ENCODE data around the gene POLDIP3.
"Not testable (repeated sequence)": the region's sequence is repeated elsewhere in the genome, so short reads cannot be mapped to it uniquely, and the experiment has no call there.

POLDIP3 gene

DNA sequence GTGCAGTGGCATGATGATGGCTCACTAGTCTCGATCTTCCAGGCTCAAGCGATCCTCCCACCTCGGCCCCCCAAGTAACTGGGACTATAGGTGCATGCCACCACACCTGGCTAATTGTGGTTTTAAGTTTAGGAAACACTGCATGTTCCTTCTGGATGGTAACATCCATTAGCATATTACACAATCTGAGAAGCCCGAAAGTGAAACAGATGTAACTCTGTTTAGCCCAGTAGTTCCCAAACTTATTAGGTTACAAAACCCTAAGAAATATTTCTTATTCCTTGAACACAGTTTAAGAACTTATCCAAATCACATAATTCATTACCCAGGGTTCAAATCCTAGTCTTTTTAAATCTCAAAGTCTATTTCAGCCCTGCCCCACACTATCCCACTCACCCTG, 28.3 kb downstream of the POLDIP3 start:
- no peak for DNase-seq (ENCODE audit: low read depth)

DNA sequence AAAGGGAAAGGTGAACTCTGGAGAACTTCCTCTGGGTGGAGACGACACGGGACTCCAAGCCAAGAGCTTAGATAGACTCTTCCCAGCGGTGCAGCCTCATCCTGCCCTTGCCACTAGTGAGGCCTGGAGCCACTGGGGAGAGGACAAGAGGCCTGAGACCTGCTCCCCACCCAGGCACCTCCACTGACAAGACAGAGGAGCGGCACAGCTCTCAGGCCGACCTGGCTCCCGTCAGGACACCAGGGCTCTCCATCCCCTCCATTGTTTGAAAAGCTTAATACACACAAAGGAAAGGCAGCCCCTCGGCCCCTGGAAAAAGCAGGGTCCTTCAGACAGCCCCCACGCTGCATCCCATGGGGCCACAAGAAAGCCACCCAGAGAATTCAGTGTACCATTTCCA, 29.6 kb downstream of the POLDIP3 start:
- no peak for DNase-seq (ENCODE audit: low read depth)

DNA sequence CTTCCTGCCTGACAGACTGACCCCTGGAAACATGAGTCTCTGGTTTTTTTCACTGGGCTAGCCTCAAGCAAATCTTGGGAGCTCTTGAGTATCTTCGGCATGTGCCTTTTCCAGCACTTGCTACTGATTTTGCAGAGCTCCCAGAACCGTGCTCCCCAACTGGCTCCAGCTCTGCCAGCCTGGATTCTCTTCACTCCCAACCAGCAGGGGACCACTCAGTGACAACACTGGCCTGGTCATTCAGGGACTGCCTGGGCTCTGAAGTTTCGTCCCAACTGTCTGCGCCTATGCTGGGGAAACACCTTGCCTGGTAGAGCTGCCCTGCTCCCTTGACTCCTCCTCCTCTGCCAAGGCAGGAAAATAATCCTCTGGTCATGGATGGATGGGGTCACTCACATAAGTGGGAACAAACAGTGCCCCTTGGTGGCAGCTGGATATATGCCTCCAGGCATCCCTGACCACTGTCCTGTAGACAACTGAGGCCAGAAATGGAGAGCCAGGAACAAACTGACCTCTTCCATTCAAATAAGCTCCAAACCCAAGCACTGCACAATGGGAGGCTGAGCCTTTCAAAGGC, 30.2 kb downstream of the POLDIP3 start:
- DNase-seq (ENCODE audit: low read depth) = no peak

DNA sequence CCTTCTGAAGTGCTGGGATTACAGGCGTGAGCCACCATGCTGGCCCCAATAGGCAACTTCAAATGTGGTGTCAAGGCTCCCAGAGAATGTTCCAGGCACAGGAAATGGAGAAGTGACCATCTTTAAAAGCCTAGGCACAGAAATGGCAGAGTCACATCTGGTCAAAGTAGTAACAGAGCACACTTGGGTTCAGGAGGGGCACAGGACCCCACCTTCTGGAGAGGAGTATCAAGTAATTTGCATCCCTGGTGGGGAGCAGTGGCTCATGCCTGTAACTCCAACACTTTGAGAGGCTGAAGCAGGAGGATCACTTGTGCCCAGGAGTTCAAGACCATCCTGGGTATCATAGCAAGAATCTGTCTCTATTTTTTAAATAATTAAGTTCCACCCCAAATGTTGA, 31.7 kb downstream of the POLDIP3 start:
- no peak for DNase-seq (ENCODE audit: low read depth)

DNA sequence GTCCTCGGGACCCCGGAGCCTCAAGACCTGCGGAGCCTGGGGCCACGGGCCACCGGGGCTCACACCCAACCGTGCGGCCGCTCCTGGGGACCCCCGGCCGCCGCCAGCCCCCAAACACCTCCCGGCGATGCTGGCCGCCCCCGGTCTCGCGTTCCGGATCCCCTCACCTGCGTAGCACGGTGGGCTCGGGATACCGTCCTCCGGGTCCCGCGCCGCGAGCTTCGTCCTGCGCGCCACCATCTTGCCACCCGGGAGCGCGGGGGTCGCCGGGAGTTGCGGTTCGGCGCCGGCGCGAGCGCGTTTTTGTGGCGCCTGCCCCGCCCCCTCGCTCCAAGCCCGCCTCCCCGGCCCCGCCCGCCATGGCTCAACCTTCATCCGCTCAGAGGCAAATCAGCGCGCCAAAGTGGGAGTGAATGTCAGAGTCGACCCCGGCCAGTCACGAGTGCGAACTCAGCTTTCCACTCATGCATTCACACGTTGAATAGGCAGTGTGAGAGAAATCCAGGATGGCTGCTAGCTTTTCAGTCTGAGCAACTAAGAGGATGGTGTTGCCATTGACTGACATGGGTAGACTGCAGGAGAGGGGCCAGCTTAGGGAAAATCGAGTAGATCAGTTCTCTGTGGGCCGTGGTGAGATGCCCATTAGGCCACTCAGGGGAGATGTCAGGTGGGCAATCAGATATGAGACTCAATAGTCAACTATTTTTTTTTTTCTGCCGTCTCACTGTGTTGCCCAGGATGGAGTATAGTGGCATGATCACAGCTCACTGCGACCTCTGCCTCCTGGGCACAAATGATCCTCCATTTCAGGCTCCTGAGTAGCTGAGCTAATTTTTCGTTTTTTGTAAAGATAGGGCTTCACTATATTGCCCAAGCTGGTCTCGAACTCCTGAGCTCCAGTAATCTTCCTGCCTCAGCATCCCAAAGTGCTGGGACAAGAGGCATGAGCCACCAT, 32.6 kb downstream of the POLDIP3 start:
- peak; percentile 84 for DNase-seq (ENCODE audit: low read depth)

DNA sequence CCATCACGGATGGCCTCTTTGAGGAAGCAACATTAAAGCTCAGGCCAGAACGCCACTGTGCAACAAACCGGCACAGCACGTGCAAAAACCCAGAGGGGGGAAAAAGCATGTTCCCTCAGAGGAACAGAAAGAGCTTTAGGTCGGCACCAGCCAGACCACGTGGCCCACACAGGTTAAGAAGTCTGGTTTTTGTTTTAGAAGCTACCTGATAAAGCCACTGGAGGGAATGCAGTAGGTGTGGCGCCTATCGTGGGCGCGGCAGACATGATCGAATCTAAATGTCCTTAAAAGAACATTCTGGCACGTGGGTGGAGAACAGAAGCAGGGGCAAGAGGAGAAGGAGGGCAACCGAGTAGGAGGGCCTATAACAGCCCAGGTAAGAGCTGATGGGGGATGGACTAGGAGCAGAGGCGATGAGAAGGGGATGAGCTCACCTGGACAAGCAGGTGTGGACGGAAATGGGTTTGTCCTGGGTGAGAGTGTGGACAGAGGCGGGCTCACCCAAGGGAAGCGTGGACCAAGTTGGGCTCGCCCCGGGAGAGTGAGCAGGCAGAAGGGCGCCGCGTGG, 33.4 kb downstream of the POLDIP3 start:
- DNase-seq (ENCODE audit: low read depth) = not testable (repeated sequence)

DNA sequence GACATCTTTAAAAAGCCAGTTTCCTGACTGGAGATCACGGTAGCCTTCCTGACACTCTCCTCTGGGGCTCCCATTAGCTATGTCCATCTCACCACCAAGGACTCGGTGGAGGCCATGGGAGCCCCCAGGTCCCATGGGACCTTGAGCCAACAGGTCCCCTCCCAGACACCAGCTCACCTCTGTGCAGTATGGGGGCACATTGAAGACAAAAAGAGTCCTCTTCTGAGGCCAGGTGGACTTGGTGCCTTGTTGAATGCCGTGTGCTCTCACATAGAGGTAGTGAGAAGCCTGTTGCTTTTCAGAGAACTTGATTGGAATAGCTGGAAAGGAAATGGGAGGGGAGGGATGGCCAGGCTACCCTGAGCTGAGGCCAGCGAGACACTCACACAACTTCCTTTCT, 34.6 kb downstream of the POLDIP3 start:
- not testable (repeated sequence) for DNase-seq (ENCODE audit: low read depth)

DNA sequence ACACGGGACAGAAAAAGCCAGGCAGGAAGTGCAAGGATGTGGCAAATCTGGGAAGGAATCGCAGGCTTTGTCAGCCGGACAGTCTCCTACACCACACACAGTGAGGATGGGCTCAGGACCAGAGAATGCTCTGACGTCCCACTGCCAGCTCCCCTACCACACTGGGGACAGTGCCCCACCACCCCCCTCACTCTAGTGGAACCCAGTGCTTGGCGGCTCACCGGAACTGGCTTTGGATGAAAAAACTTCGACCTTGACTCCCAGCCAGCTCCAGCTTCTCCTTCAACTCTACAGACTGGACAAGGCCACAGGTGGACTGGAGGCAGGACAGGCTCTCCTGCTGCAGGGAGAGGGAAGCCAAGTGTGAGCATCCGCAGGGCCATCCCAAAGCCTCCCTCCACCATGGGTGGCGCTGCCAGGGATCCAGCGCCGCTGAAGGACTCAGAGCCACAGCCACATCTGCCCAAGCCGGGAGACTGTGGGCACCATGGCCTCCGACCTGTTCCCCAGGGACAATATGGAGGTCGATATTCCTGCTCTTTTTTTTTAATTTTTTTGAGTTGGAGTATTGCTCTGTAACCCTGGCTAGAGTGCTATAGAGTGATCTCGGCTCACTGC, 37.0 kb downstream of the POLDIP3 start:
- DNase-seq (ENCODE audit: low read depth) = no peak

DNA sequence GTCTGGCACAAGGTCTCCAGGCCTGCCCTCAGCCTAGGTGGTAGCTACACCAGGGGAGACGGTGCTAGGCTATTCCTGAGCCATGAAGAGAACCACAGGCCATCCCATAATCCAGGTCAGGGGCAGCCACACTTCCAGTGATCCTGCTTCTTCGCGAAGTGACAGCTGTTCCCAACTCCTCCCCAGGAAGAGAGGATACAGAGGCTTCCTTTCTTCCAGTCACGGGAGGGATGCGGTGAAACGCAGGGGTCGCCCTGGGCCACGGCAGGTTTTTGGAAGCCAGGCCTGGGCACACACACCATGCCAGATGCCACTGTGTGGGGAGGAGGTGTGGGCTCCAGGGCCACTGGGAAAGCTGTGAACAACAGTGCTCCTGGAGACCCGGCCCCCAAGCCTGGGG, 37.5 kb downstream of the POLDIP3 start:
- DNase-seq (ENCODE audit: low read depth) = not testable (repeated sequence)

DNA sequence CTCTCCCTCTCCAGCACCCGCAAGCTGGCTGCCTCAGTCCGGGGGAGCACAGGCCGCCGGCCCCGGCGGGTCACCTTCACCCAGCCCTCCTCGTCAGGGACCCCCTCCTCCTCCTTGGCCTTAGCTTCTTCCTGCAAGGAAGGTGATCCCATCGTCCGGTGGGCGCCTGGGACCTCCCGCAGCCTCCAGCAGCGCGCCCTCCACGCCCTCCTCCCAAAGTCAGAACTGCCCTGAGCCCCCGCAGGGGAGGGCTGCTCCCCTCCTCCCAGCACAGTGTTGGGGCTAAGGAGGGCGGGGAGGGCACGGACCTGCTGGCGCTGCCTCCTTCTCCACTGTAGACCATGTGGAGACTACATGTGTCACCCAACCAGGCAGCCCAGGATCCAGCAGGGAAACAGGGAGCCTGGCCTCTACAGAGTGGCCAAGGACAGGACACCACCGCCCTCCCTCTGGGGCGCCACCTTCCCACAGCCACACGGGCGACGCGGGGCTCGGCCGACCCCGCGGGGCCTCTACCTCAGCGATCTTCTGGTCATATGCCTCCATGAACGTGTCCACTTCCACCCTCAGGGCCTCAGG, 38.6 kb downstream of the POLDIP3 start:
- DNase-seq (ENCODE audit: low read depth) = not testable (repeated sequence)

DNA sequence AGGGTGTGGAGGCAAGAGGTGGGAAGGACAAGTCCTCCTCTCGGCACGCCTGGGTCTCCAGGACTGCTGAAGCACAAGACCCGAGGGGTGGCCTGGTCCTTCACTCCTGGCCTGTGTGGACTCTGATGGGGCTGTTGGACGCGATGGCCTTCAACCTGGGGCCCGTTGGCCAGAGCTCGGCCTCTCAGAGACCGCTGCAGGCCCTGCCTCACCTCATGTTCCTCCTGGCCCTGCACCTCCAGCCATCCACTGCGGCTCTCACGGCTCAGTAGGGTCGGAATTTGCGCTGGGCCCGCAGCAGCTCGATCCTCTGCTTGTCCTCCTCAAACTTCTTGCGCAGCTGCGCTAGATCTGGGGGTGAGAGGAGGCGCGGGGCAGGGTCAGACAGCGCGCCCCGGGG, 40.2 kb downstream of the POLDIP3 start:
- not testable (repeated sequence) for DNase-seq (ENCODE audit: low read depth)

DNA sequence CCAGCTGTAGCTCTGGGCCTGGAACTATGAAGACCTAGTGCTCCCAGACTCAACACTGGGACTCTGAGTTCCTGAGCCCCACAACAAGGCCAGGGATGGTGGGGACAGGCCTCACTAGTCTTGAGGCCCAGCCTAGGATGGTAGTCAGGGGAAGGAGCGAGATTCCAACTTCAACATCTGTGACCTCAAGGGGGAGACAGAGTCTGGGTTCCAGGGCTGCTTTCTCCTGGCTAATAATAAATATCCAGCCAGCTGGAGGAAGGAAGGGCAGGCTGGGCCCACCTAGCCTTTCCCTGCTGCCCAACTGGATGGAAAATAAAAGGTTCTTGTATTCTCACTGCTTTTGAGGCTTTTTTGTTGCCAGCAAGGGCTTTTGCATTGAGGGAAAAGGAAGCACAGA, 40.6 kb downstream of the POLDIP3 start:
- DNase-seq (ENCODE audit: low read depth) = not testable (repeated sequence)

DNA sequence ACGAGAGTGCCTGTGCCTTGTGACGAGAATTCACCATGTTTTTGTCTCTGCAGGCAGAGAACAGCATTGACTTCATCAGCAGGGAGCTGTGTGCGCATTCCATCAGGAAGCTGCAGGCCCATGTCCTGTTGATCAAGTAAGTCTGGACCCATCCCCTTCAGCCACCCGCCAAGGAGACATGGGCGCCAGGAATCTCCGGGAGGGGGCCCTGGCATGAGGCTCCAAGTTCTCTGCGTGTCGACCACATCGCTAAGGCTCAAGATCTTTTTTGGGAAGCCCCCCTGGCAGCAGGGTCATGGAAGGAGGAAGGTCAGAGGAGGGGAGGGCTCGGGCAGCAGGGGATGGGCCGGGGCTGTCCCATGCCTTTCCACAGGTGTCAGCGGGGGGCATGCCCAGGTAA, 43.6 kb downstream of the POLDIP3 start:
- not testable (repeated sequence) for DNase-seq (ENCODE audit: low read depth)

DNA sequence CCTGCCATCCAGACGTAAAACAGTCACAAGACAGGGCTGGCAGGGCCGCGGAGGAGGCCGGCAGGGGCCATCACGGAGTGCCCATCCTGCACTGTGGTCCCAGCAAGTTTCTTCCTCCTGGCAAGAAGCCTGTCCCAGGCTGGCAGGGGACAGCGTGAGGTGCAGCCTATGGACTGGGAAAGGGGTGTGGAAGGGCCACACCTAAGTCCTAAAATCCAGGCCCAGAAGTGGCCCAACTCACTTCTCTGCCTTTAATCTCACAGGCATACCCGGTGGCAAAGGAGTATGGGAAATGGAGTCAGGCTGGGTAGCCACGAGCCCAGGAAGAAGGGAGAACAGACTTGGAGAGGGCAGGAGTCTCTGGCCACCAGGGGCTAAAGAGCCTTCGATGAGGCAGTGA, 44.1 kb downstream of the POLDIP3 start:
- DNase-seq (ENCODE audit: low read depth) = not testable (repeated sequence)

DNA sequence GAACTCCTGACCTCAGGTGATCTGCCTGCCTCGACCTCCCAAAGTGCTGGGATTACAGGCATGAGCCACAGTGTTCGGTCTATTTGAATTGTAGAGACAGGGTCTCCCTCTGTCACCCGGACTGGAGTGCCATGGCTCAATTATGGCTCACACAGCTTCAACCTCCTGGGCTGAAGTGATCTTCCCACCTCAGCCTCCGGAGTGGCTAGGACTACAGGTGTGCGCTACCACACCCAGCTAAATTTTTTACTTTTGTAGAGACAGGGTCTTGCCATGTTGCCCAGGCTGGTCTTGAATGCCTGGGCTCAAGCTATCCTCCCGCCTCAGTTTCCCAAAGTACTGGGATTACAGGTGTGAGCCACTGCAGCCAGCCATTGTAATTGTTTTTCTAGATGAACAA, 46.7 kb downstream of the POLDIP3 start:
- not testable (repeated sequence) for DNase-seq (ENCODE audit: low read depth)

DNA sequence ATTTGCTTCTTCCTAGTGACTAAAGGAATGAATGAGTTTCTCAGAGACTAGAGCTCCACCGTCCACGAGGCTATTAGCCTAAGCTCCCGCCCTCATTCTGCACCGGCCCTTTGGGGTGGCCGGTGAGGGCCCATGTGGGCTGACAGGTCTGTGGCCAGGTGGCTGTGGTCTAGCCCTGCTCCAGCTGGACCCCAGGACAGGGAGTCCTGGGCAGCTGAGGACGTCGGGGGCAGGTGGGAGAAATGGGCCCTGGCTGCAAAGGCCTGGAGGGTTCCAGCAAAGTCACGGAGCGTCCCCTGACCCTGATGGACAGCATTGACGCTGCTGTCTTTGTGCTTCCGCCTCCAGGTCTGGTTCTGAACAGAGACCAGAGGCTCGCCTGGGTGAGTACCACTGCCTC, 48.7 kb downstream of the POLDIP3 start:
- DNase-seq (ENCODE audit: low read depth) = no peak

DNA sequence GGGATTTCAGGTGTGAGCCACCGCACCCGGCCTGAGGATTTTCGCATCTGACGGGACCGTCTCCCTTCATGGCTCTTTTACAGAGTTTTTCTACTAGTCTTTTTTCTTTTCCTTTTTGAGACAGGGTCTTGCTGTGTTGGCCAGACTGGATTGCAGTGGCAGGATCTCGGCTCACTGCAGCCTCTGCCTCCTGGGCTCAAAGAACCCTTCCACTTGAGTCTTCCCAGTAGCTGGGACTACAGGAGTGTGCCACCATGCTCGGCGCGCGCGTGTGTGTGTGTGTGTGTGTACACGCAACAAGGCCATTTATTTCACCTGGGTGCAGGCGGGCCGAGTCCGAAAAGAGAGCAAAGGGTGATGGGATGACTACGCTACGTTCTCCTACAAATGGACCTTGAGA, 50.0 kb downstream of the POLDIP3 start:
- DNase-seq (ENCODE audit: low read depth) = no peak

DNA sequence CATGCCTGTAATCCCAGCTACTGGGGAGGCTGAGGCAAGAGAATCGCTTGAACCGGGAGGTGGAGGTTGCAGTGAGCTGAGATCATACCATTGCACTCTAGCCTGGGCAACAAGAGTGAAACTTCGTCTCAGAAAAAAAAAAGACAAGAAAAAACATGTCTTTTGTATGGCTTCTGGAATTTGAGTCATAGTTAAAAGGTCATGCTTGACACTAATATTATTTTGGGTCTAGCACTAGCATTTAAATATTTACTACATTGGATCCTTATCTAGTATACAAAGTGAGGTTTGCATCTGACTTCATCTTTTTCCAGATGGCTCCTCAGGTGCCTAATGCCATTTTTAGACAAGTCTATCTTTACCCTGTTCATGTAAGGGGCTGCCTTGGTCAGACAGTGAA, 50.7 kb downstream of the POLDIP3 start:
- not testable (repeated sequence) for DNase-seq (ENCODE audit: low read depth)

DNA sequence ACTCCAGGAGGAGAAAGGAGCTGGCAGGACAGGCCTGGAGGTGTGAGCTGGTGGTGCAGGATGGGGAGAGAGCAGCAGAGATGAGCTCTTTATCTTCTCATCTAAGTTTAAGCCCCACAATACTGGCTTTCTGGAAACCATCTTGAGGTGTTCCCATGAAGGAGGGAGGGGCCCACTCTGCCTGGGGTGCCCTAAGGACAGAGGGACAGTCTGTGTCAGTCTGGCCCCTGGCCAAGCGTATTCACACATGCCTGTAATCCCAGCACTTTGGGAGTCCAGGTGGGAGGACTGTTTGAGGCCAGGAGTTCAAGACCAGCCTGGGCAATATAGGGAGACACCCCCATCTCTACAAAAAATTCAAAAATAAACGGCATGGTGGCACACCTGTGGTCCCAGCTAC, 52.0 kb downstream of the POLDIP3 start:
- no peak for DNase-seq (ENCODE audit: low read depth)

DNA sequence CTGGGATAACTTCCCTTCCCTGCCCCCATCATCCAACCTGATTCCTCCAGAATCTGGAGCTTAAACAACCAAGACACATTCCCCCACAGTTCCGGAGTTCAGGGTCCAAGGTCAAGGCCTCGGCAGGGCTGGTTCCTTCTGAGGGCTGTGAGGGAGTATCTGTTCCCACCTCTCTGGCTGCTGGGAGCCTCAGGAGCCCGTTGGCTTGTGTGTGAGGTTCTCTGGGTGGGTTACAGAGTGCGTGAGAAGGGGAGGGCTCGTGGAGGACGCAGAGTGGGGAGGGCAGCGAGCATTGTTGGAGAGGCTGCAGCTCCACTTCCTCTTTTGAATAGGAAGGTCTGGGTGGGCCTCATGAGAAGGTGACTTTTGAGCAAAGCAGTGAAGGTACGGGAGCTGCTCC, 52.4 kb downstream of the POLDIP3 start:
- DNase-seq (ENCODE audit: low read depth) = no peak

DNA sequence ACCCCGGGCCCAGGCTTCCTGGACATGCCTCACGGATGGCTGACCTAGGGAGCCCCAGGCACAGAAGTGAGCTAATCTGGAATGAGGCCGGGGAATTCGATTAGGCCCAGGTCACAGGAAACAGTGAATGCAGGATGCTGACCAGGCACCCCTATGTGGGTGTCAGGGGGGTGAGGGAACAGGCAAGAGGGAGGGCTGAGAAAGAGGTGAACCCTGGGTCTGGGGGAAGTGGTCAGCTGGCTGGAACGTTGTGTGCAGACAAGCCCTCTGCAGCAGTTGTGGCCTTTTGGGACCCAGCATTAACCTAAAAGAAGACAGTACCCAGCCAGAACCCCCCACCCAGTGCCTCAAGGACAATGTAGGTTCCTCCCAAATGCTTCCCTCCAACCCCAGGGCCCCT, 52.8 kb downstream of the POLDIP3 start:
- DNase-seq (ENCODE audit: low read depth) = no peak

DNA sequence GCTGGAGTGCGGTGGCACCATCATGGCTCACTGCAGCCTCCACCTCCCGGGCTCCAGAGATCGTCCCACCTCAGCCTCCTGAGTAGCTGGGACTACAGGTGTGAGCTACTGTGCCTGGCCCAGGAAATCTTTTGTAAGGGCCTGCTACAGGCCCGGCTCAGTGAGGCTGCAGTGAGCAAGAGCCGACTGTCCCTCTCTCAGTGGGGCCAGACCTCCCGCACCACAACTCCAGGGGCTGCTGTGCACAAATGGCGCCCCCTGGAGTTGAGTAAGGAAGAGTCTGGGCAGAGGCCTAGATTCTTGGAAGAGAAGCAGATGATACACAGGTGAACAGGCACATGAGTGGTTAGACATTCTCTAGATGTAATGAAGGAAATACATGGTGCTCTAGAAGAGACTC, 53.9 kb downstream of the POLDIP3 start:
- DNase-seq (ENCODE audit: low read depth) = peak; percentile 53

Measured in ELR (cell line).